A673 (cell line): ENCODE measurements around the gene ANGPTL2.
"Not testable (repeated sequence)": the region's sequence is repeated elsewhere in the genome, so short reads cannot be mapped to it uniquely, and the experiment has no call there.

Experiments used
- EZH2 ChIP-seq: fragments of 200-600 bp; sonication (generic); IDR thresholded peaks from 2 replicates; pipeline ENCODE4 v1.6.1; 2017; ENCODE audit warnings: borderline replicate concordance, low read depth, mild to moderate bottlenecking, mixed read lengths, antibody characterized with exemption, low read length; ENCODE audit not compliant: poor library complexity, severe bottlenecking
- TF ChIP-seq, protein P1 (sequence below): fragments of 300-800, 200-600 bp; sonication (generic); conservative IDR thresholded peaks from 2 replicates; pipeline ENCODE4 v1.5.1; 2017; ENCODE audit warnings: low read depth, mild to moderate bottlenecking, antibody characterized with exemption, low read length, moderate library complexity, mixed read lengths

DNA sequence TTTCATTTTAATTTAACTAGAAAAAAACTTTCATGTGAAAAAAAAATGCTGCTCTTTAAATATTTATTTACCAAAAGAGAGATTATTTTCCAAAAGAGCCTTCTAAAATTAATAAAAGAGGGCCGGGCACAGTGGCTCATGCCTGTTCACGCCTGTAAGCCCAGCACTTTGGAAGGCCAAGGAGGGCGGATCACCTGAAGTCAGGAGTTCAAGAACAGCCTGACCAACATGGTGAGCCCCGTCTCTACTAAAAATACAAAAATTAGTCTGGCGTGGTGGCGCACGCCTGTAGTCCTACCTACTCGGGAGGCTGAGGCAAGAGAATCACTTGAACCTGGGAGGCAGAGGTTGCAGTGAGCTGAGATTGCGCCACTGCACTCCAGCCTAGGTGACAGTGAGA is 48.9 kb upstream of the ANGPTL2 start:
- TF ChIP-seq, protein P1, sequence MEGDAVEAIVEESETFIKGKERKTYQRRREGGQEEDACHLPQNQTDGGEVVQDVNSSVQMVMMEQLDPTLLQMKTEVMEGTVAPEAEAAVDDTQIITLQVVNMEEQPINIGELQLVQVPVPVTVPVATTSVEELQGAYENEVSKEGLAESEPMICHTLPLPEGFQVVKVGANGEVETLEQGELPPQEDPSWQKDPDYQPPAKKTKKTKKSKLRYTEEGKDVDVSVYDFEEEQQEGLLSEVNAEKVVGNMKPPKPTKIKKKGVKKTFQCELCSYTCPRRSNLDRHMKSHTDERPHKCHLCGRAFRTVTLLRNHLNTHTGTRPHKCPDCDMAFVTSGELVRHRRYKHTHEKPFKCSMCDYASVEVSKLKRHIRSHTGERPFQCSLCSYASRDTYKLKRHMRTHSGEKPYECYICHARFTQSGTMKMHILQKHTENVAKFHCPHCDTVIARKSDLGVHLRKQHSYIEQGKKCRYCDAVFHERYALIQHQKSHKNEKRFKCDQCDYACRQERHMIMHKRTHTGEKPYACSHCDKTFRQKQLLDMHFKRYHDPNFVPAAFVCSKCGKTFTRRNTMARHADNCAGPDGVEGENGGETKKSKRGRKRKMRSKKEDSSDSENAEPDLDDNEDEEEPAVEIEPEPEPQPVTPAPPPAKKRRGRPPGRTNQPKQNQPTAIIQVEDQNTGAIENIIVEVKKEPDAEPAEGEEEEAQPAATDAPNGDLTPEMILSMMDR, result not testable (repeated sequence)
- TF ChIP-seq EZH2, result not testable (repeated sequence)
